H1 (cell line): ENCODE results near the gene SAAL1. TPM values are rescaled to one million over a fixed set of nuclear protein-coding genes. Genes with fewer than 3 reads are reported as not detected.

Experiments
- CHD1 ChIP-seq: IDR thresholded peaks from 2 replicates; pipeline ENCODE4 v1.6.1; 2012; ENCODE audit warnings: low read depth, low read length, improper control_type of control experiment
- KDM5A ChIP-seq: fragments of 200-600 bp; IDR thresholded peaks from 2 replicates; pipeline ENCODE4 v1.7.1; 2012; ENCODE audit warnings: mild to moderate bottlenecking, low read length, inconsistent platforms, mixed read lengths
- MAFK ChIP-seq: IDR thresholded peaks from 2 replicates; pipeline ENCODE4 v1.6.1; 2012; ENCODE audit warnings: low read depth, mild to moderate bottlenecking, improper control_type of control experiment, low read length
- NANOG ChIP-seq: IDR thresholded peaks from 2 replicates; pipeline ENCODE4 v1.6.1; 2011; ENCODE audit warnings: low read length, low read depth, mild to moderate bottlenecking, inconsistent platforms; ENCODE audit not compliant: insufficient read depth, poor library complexity, severe bottlenecking
- TAF7 ChIP-seq: optimal IDR thresholded peaks from 2 replicates; pipeline ENCODE3; 2011; ENCODE audit warnings: low read depth, mild to moderate bottlenecking, inconsistent platforms, low read length, moderate library complexity, borderline replicate concordance
- TCF12 ChIP-seq: IDR thresholded peaks from 2 replicates; pipeline ENCODE4 v1.6.1; 2011; ENCODE audit warnings: low read depth, mild to moderate bottlenecking, low read length
- polyA plus RNA-seq, 7 experiments: library from polyadenylated mRNA; depleted of rRNA in 3 of 7; stranded (reverse) in 5 of 7; unstranded in 2 of 7; fragments of >200 nt in 5 of 7; fragments of 200-250 nt in 2 of 7; gene quantifications; 1 replicate in 5 of 7; 2 replicates in 1 of 7; 4 replicates in 1 of 7; pipeline versions ENCODE4 v1.2.1 to v1.2.3, GENCODE V29; 2011 to 2013; ENCODE audit warnings: missing spikeins in 2 of 7, mixed read lengths in 2 of 7
- total RNA-seq: library from RNA; stranded (reverse); fragmentation: NEBNext Ultra II Directional; extraction: Animal tissue kit (Norgen Biotek cat#: 25700); gene quantifications from 2 replicates; pipeline ENCODE4 v1.2.1, GENCODE V29; 2021
- TF ChIP-seq, protein P1 (sequence below): IDR thresholded peaks from 2 replicates; pipeline ENCODE4 v1.6.1; 2011; ENCODE audit warnings: low read depth, mild to moderate bottlenecking, low read length; ENCODE audit not compliant: insufficient read depth

SAAL1 gene
- total and polyA plus RNA-seq, 2 of the 8 experiments (the other 6 are each of a cell fraction or from before 2014, with no cell fraction given) = 26.4 to 46.6 TPM

DNA sequence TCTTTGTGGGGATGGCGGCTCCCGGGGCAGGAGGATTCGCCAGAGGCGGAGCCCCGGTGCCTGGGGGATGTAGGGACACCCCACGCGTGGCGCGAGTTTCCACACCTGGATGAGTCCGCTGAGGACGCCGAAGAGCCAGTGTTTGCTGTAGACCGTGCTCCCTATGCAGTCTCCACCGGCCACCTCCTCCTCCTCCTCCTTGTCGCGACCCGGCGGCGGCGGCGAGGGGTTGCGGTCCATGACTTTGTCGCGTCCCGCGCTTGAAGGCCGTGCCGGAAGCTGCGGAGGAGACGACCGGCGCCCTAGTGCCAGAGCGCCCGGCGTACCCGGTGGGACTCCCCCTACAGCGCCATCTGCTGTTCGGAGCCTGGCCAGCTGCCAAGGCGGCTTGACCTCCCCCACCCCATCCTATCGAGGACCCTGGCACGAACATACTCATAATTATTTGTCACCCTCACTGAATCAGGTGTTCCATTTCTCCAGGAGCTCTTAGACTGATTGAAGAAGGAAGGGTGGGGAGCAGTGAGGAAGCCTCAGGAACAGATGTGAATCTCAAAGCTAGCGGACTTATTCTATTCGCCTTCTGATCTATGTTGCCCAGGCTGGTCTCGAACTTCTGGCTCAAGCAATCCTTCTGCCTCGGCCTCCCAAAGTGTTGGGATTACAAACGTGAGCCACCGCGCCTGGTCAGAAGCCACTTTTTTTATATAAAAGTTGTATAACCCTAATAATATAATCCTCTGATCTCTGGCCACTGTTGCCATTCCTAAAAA, at the start of gene SAAL1 (continued):
- TF ChIP-seq, protein P1, sequence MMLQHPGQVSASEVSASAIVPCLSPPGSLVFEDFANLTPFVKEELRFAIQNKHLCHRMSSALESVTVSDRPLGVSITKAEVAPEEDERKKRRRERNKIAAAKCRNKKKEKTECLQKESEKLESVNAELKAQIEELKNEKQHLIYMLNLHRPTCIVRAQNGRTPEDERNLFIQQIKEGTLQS = no peak
- TF ChIP-seq TAF7 (peak; percentile 35), CHD1 (no peak), MAFK (no peak), KDM5A (no peak), NANOG (no peak), TCF12 (0 out of 2 replicates have a peak, but pooled peaks have one; percentile 66)
